HG02623 (cell line): ENCODE measurements around the gene CCDC81.

Experiments
- ATAC-seq: cut with Tn5 transposase; IDR thresholded peaks from one replicate; pipeline ENCODE4 v1.9.1; 2021; ENCODE audit warnings: moderate library complexity; ENCODE audit not compliant: unreplicated experiment

Gene CCDC81

GRCh38 chr11:86461892-86462291, 87.2 kb downstream of the CCDC81 start:
- ATAC-seq = no peak

- no peak for ATAC-seq
Measured at GRCh38 chr11:86463120-86463519, 88.4 kb downstream of the CCDC81 start.

GRCh38 chr11:86463955-86464354, 89.3 kb downstream of the CCDC81 start:
- ATAC-seq = no peak

- ATAC-seq = no peak
Measured at GRCh38 chr11:86464509-86465221, 90.0 kb downstream of the CCDC81 start.

GRCh38 chr11:86468169-86468568, 93.5 kb downstream of the CCDC81 start:
- no peak for ATAC-seq

- ATAC-seq = no peak
Measured at GRCh38 chr11:86469491-86470388, 95.1 kb downstream of the CCDC81 start.
